Keratinocyte (primary cell): ENCODE results near the gene OGFOD3. TPM values are rescaled to one million over a fixed set of nuclear protein-coding genes. Genes with fewer than 3 reads are reported as not detected.

Experiments
- DNase-seq: peaks from one replicate; pipeline ENCODE4 v3.0.0-alpha.2; 2011; ENCODE audit warnings: low read depth, missing footprints, low spot score
- FAIRE-seq: peaks from 2 replicates; lab custom pipeline; 2011; peaks lifted over from hg19 to GRCh38; lab: Jason Lieb, UNC
- H2AFZ ChIP-seq: 2 replicates; pipeline ENCODE4 v1.6.0; 2012; ENCODE audit warnings: low read length, control low read depth, inconsistent platforms; ENCODE audit not compliant: control insufficient read depth
- H3K27ac ChIP-seq: 2 replicates; pipeline ENCODE4 v1.5.1; 2011; ENCODE audit warnings: low read length; ENCODE audit not compliant: control insufficient read depth, insufficient read depth
- H3K27me3 ChIP-seq: 3 replicates; pipeline ENCODE4 v1.6.0; 2011; ENCODE audit warnings: low read length; ENCODE audit not compliant: control insufficient read depth, insufficient read depth; ENCODE audit errors: extremely low read depth
- H3K36me3 ChIP-seq, 2 experiments: 2 replicates in 1 of 2; 3 replicates in 1 of 2; pipeline ENCODE4 v1.5.1; 2011; ENCODE audit warnings: low read length in 2 of 2, mild to moderate bottlenecking in 1 of 2; ENCODE audit not compliant: control insufficient read depth in 2 of 2, insufficient read depth in 2 of 2; ENCODE audit errors: extremely low read depth in 1 of 2
- H3K4me1 ChIP-seq: 3 replicates; pipeline ENCODE4 v1.5.1; 2011; ENCODE audit warnings: low read length; ENCODE audit not compliant: control insufficient read depth, insufficient read depth; ENCODE audit errors: extremely low read depth
- H3K4me2 ChIP-seq: 3 replicates; pipeline ENCODE4 v1.6.0; 2011; ENCODE audit warnings: low read depth, low read length; ENCODE audit not compliant: control insufficient read depth, insufficient read depth; ENCODE audit errors: extremely low read depth
- H3K4me3 ChIP-seq, 3 experiments: fragments of 200-600 bp in 1 of 3; sonication (generic) in 1 of 3; 2 replicates in 2 of 3; 3 replicates in 1 of 3; pipeline ENCODE4 v1.5.1; 2011 to 2016; ENCODE audit warnings: low read length in 3 of 3, mild to moderate bottlenecking in 3 of 3, control low read depth in 2 of 3, inconsistent platforms in 1 of 3, low read depth in 1 of 3, mixed read lengths in 1 of 3, mixed run types in 1 of 3, moderate library complexity in 1 of 3; ENCODE audit not compliant: control insufficient read depth in 2 of 3, insufficient read depth in 2 of 3; ENCODE audit errors: extremely low read depth in 1 of 3
- H3K79me2 ChIP-seq: 2 replicates; pipeline ENCODE4 v1.6.0; 2012; ENCODE audit warnings: low read length; ENCODE audit not compliant: control insufficient read depth, insufficient read depth
- H3K9ac ChIP-seq: 3 replicates; pipeline ENCODE4 v1.6.0; 2011; ENCODE audit warnings: low read length; ENCODE audit not compliant: control insufficient read depth, insufficient read depth; ENCODE audit errors: extremely low read depth
- H3K9me1 ChIP-seq: 3 replicates; pipeline ENCODE4 v1.6.0; 2011; ENCODE audit warnings: low read length; ENCODE audit not compliant: control insufficient read depth, insufficient read depth; ENCODE audit errors: extremely low read depth
- H3K9me3 ChIP-seq: 2 replicates; pipeline ENCODE4 v1.5.1; 2012; ENCODE audit warnings: low read depth, low read length; ENCODE audit not compliant: control insufficient read depth
- H4K20me1 ChIP-seq: 3 replicates; pipeline ENCODE4 v1.6.0; 2011; ENCODE audit warnings: low read length; ENCODE audit not compliant: control insufficient read depth, insufficient read depth; ENCODE audit errors: extremely low read depth
- CTCF ChIP-seq, 3 experiments: IDR thresholded peaks in 1 of 3; conservative IDR thresholded peaks in 1 of 3; optimal IDR thresholded peaks in 1 of 3; 2 replicates in 2 of 3; 3 replicates in 1 of 3; pipeline versions ENCODE3 to v1.5.1; 2011; ENCODE audit warnings: low read length in 3 of 3, mild to moderate bottlenecking in 3 of 3, moderate library complexity in 2 of 3, control low read depth in 1 of 3, inconsistent platforms in 1 of 3; ENCODE audit not compliant: insufficient read depth in 2 of 3; ENCODE audit errors: extremely low read depth in 1 of 3
- EZH2 ChIP-seq: IDR thresholded peaks from one replicate; pipeline ENCODE4 v1.6.1; 2012; ENCODE audit warnings: inconsistent platforms, mild to moderate bottlenecking, low read length, moderate library complexity
- dilution Hi-C: fragments of 300-500 bp; cut with MboI; formaldehyde crosslinking; loops from one replicate; pipeline ENCODE4 v1.7.0; 2020; ENCODE audit warnings: low sequenced_read_pairs; ENCODE audit not compliant: extremely low pct_ligation_motif_present
- polyA plus RNA-seq, 5 experiments: library from polyadenylated mRNA; depleted of rRNA in 3 of 5; stranded (reverse) in 3 of 5; stranded (forward) in 1 of 5; unstranded in 1 of 5; fragments of >200 nt; gene quantifications; 1 replicate in 1 of 5; 2 replicates in 3 of 5; 3 replicates in 1 of 5; pipeline versions ENCODE4 v1.2.1 to v1.2.3, GENCODE V29; 2011 to 2012; ENCODE audit warnings: missing spikeins in 2 of 5, low read depth in 1 of 5, low replicate concordance in 1 of 5

OGFOD3 gene
- polyA plus RNA-seq, 1 donor (not counting 4 experiments of a cell fraction or from before 2014, with no cell fraction given): 10.8 TPM

- Histone ChIP-seq H3K27me3 (no peaks in the 10 kb centered on the region), H3K4me2 (no peak overlapping the region), H2AFZ (no peak overlapping the region), H3K4me1 (no peaks in the 10 kb centered on the region), H3K79me2 (no peaks in the 10 kb centered on the region), H3K36me3 (peaks cover 12 to 16% of the 10 kb centered on the region in 2 experiments), H4K20me1 (no peaks in the 10 kb centered on the region), H3K4me3 (no peak overlapping the region), H3K9ac (no peak overlapping the region), H3K9me1 (no peaks in the 10 kb centered on the region), H3K9me3 (no peaks in the 10 kb centered on the region), H3K27ac (no peak overlapping the region)
- FAIRE-seq (no peak), DNase-seq (no peak)
- dilution Hi-C loops: no loop called here
- no peak for TF ChIP-seq EZH2
- TF ChIP-seq CTCF (optimal IDR thresholded peaks at IDR 0.05 in 1 of 3, IDR thresholded peaks at IDR 0.05 in 1 of 3, conservative IDR thresholded peaks at IDR 0.05 in 1 of 3; ENCODE audit: extremely low read depth in 1 of 3, insufficient read depth in 2 of 3, low read length in 3 of 3): no peak
These were observed 46.2 kb upstream of the OGFOD3 start for GRCh38 chr17:82464567-82464929.

- FAIRE-seq (no peak), DNase-seq (no peak)
- TF ChIP-seq CTCF (optimal IDR thresholded peaks at IDR 0.05 in 1 of 3, IDR thresholded peaks at IDR 0.05 in 1 of 3, conservative IDR thresholded peaks at IDR 0.05 in 1 of 3; ENCODE audit: extremely low read depth in 1 of 3, insufficient read depth in 2 of 3, low read length in 3 of 3) (no peak), EZH2 (no peak)
- Histone ChIP-seq H3K4me2 (no peak overlapping the region), H3K27me3 (no peaks in the 10 kb centered on the region), H3K9me1 (no peaks in the 10 kb centered on the region), H3K4me3 (no peak overlapping the region), H4K20me1 (no peaks in the 10 kb centered on the region), H3K9ac (no peak overlapping the region), H3K27ac (no peak overlapping the region), H3K79me2 (peaks cover 4% of the 10 kb centered on the region), H3K4me1 (peaks cover 5% of the 10 kb centered on the region), H3K9me3 (no peaks in the 10 kb centered on the region), H2AFZ (no peak overlapping the region), H3K36me3 (peaks cover 12 to 14% of the 10 kb centered on the region in 2 experiments)
- dilution Hi-C loops: no loop called here
These were observed 45.7 kb upstream of the OGFOD3 start for GRCh38 chr17:82463925-82464566.
